ENCODE results near the gene EVI5L.
"Not testable (repeated sequence)": the region's sequence is repeated elsewhere in the genome, so short reads cannot be mapped to it uniquely, and the experiment has no call there.

Gene EVI5L

GRCh38 chr19:7829561-7830271, at the start of gene EVI5L:
TSS of gene EVI5L (plus strand) at chr19:7830218. CDS start at chr19:7846543, 16,325 bp downstream.
- FAIRE-seq: peak; percentile 100

DNA sequence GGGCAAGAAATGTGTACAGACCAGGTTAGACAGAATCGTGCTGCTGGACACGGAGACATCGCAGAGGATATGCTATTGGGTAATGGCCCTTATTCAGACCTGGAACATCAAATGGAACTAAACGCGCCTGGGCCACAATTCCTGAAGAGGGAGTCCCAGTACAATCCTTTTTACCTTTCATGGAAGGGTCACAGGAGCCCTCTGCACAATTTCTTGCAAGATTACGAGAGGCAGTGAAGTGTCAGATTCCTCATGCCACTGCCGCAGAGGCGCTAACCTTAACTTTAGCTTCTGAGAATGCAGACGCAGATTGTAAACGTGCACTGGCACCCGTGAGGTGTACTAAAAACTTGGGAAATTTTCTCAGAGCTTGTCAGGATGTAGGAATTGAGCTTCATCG, 48.9 kb upstream of the EVI5L start:
- FAIRE-seq: no peak

DNA sequence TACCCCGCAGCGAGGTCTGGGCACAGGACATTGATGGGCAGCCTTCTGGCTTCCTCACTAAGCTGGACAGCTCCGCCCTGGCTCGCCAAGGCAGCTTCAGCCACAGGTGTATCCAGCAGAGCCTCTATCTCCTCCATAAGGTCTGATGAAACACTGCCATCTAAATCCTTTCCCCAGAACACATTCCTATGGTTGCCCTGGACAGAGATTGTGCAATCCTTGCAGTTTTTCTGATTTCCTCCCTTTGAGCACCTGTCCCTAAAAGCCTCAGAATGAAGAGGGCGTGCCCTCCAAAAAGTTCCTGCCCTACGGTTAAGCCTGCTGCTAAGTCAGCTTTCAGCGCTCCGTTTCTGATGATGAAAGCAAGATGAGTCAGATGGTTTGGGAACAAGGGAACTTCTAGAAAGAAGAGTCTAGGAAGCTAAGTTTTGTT, 46.0 kb upstream of the EVI5L start:
- no peak for FAIRE-seq

- FAIRE-seq: no peak
Measured at GRCh38 chr19:7784856-7785255, 45.2 kb upstream of the EVI5L start.

- no peak for FAIRE-seq
Measured at GRCh38 chr19:7787141-7787540, 42.9 kb upstream of the EVI5L start.

DNA sequence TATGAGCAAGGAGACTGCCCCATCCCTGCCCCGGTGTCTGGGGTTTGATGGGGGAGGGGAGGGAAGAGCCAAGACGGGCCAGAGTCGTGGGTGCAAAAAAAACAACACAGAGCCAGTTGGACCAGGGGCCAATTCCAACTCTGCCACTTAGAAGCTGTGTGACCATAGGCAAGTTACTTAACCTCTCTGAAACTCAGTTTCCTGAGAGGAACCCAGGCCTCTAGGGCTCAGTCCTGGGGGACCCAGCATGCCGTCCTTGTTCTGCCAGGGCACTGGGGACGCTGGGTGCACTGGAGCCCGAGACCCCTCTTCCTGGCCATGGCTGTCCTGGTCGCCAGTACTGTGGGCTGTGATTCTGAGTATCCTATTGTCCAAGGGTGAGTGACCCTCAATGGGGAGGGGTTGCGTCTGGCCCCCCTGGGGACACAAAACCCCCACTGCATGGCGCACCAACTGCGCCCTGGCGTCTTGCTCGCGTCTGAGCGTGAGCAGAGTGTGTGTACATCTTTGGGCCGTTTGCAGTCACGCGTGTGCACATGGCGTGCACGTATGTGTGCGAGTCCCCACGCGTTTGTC, 42.3 kb upstream of the EVI5L start:
- FAIRE-seq: no peak

- no peak for FAIRE-seq
Measured at GRCh38 chr19:7788178-7788932, 41.7 kb upstream of the EVI5L start.

GRCh38 chr19:7788933-7789323, 41.1 kb upstream of the EVI5L start:
- no peak for FAIRE-seq

GRCh38 chr19:7789447-7789846, 40.6 kb upstream of the EVI5L start:
- no peak for FAIRE-seq

DNA sequence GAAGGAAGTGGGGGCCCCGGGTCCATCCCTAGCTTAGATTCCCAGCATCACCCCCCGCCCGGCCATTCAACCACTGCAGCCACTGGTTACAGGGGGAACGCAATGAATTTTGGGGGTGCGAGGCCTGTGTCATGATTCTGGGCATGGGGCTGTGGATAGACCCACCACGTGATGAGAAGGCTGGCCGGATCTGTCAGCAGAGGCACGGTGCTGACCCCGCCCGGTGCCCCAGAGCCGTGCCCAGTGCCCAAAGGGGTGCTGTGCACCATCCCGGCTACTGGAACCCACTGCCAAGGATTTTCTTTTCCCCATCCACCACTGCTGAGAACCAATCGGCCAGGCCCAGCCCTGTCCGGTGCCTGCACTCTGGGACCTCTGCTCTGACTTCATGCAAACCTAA, 39.6 kb upstream of the EVI5L start:
- no peak for FAIRE-seq

DNA sequence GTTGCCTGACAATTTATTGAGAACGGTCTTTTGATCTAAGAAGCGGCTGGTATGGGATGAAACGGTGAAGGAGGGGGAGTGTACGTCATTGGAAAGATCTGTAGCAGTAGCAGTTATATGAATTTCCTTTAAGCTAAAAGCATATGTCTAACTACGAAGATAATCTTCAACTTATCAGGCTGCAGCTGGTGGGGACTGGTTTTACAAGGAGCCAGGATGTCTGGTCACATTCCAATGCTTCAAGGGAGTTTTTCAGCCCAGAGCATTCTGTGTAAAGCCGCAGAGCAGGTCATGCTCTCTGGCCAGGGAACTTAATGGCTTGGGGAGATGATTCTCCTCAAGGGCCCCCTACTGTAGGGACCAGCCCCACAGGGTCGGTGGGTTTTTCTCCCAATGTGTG, 37.7 kb upstream of the EVI5L start:
- no peak for FAIRE-seq

DNA sequence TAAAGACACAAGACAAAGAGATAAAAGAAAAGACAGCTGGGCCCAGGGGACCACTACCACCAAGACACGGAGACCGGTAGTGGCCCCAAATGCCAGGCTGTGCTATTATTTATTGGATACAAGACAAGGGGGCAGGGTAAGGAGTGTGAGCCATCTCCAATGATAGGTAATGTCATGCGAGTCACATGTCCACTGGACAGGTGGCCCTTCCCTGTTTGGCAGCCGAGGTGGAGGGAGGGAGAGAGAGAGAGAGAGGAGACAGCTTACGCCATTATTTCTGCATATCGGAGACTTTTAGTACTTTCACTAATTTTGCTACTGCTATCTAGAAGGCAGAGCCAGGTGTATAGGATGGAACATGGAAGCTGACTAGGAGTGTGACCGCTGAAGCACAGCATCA, 37.3 kb upstream of the EVI5L start:
- not testable (repeated sequence) for FAIRE-seq

GRCh38 chr19:7793493-7793892, 36.5 kb upstream of the EVI5L start:
- FAIRE-seq: no peak

DNA sequence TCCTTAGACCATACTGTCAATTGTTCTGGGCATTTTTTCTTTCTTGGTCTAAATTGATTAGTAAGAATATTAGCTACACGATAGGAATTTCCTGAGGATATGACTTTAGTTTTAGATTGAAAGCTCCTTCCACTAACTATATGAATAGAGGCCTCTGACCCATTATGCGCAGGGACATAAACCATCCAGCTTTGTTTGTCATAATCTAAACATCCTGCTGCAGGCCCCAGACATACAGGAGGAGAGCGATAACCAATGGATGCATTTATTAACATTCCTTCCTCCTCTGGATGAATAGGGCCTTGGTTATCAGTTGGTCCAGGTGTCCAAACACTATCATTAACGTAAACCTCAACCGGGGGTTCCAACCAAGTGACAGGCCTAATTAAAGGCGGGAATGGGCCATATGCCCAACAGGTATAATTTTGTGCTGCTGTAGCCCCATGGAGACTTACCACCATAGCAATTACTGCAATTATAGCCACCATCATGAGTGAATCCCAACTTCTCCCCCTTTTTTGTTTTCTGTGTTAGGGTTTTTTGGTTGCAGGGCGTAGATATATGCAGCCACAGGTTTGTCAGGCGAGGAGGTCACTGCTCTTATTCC, 34.4 kb upstream of the EVI5L start:
- FAIRE-seq: no peak

- FAIRE-seq: peak; percentile 94
Measured at GRCh38 chr19:7799640-7800355, 30.2 kb upstream of the EVI5L start.

DNA sequence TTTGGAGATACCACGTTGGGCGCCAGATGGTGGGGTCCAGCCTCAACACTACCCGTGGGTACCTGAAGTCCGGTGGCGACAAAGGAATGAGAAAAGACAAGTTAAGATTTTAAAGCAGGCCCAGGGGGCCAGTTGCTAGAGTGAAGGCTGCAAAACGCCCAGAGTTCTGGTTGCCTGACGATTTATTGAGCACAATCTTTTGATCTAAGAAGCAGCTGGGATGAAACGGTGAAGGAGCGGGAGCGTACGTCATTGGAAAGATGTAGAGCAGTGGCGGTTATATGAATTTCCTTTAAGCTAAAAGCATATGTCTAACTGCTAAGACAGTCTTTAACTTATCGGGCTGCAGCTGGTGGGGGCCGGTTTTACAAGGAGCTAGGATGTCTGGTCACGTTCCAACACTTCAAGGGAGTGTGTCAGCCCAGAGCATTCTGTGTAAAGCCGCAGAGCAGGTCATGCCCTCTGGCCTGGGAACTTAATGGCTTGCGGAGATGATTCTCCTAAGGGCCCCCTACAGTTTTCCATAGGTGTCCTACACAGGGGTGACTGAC, 28.9 kb upstream of the EVI5L start:
- FAIRE-seq: no peak

DNA sequence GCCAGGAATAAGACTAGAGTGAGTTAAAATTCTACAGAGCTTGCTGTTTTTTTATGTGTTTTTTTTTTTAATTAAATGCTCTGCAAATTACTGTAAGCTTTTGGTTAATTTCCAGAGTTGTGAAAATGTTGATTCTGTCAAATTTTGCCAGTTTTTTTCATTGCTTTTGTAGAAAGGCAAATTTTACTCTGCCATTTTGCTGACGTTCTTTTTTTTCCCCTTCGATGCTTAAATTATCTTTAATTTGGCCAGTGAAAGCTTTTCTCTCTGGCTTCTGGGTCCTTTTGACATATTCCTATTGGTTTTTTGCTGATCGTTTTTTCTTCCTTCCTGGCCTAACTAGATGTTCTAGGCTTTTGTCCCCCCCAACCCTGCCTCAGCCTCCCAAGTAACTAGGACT, 23.8 kb upstream of the EVI5L start:
- no peak for FAIRE-seq

- no peak for FAIRE-seq
Measured at GRCh38 chr19:7806876-7807275, 23.1 kb upstream of the EVI5L start.

- FAIRE-seq: no peak
Measured at GRCh38 chr19:7808108-7808507, 21.9 kb upstream of the EVI5L start.

- no peak for FAIRE-seq
Measured at GRCh38 chr19:7811989-7812388, 18.0 kb upstream of the EVI5L start.

DNA sequence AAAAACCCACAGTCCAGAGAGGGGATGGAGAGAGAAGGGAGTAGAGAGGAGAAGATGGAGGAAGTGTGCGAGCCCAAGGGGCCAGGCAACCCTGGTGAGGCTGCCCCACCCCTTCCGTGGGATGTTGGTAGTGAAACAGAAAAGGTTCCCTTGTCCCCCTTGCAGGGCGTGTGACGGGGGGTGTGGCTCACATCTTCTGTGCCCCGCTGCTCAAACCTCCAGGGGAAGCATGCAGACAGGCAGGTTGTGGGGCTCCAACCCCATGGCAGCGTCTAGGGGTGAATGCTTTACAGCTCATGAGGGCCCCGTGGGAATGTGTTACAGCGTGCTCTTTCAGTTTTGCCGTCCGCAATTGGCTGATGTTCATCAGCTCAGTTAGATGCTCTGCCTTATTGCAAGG, 14.7 kb upstream of the EVI5L start:
- no peak for FAIRE-seq

DNA sequence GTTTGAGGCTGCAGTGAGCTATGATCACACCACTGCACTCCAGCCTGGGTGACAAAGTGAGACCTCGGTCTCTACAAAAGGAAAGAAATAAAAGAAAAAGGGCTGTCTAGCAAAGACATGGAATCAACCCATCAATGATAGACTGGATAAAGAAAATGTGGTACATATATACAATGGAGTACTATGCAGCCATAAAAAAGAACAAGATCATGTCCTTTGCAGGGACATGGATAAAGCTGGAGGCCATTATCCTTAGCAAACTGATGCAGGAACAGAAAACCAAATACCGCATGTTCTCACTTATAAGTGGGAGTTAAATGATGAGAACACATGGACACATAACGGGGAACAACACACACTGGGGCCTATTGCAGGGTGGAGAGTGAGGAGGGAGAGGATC, 14.0 kb upstream of the EVI5L start:
- not testable (repeated sequence) for FAIRE-seq

DNA sequence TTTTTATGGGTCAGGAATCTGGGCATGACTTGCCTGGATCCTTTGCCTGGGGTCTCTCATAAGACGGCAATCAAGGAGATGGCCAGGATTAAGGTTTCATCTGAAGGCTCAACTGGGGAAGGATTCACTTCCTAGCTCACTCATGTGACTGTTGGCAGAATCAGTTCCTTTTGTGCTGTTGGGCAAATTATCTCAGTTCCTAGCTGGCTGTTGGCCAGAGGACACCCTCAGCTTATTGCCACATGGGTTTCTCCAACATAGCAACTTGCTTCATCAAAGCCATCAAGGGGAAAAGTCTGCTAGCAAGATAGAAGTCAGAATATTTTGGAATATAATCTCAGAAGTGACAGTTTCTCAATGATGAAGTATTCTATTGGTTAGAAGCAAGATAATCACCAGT, 12.2 kb upstream of the EVI5L start:
- FAIRE-seq: no peak
